ENCODE data around the gene RPS6KA2. TPM values are rescaled to one million over a fixed set of nuclear protein-coding genes. Genes with fewer than 3 reads are reported as not detected.
A peak's percentile ranks its signal among the peaks of the same experiment; 100 is the strongest.
"Not testable (repeated sequence)": the region's sequence is repeated elsewhere in the genome, so short reads cannot be mapped to it uniquely, and the experiment has no call there.

Gene RPS6KA2
- total RNA-seq, 2 donors from 2014 or later, result 78.6 to 131 TPM

- Histone ChIP-seq H3K27ac (peak overlapping the region in 1 of 2 donors; percentile 28), H3K27me3 (no peaks in the 10 kb centered on the region), H3K4me3 (no peak overlapping the region), H3K4me1 (peaks cover 0 to 43% of the 10 kb centered on the region in 2 donors), H3K9me3 (no peaks in the 10 kb centered on the region), H3K36me3 (peaks cover 36% of the 10 kb centered on the region)
- DNase-seq (ENCODE audit: low spot score), result no peak
- TF ChIP-seq CTCF (IDR thresholded peaks at IDR 0.05), result no peak
Observed at GRCh38 chr6:166366921-166367320, 260.1 kb downstream of the RPS6KA2 start.

GRCh38 chr6:166365806-166366205 lies 261.2 kb downstream of the RPS6KA2 start:
- H3K27ac ChIP-seq, result peak overlapping the region; percentile 67 to 78
- TF ChIP-seq CTCF (IDR thresholded peaks at IDR 0.05), result no peak
- H3K9me3 ChIP-seq, result no peaks in the 10 kb centered on the region
- H3K27me3 ChIP-seq, result no peaks in the 10 kb centered on the region
- DNase-seq (ENCODE audit: low spot score), result no peak
- H3K4me1 ChIP-seq, result peaks cover 0 to 43% of the 10 kb centered on the region in 2 donors
- no peak overlapping the region for H3K4me3 ChIP-seq
- H3K36me3 ChIP-seq, result peaks cover 36% of the 10 kb centered on the region

- Histone ChIP-seq H3K27me3 (no peaks in the 10 kb centered on the region), H3K4me3 (no peak overlapping the region), H3K27ac (peak overlapping the region; percentile 67 to 78), H3K36me3 (peaks cover 36% of the 10 kb centered on the region), H3K9me3 (no peaks in the 10 kb centered on the region), H3K4me1 (peaks cover 0 to 43% of the 10 kb centered on the region in 2 donors)
- TF ChIP-seq CTCF (IDR thresholded peaks at IDR 0.05), result no peak
- no peak for DNase-seq (ENCODE audit: low spot score)
Observed at GRCh38 chr6:166365221-166365620, 261.8 kb downstream of the RPS6KA2 start.

- H3K27me3 ChIP-seq, result no peaks in the 10 kb centered on the region
- H3K9me3 ChIP-seq, result no peaks in the 10 kb centered on the region
- DNase-seq (ENCODE audit: low spot score), result no peak
- peaks cover 0 to 39% of the 10 kb centered on the region in 2 donors for H3K4me1 ChIP-seq
- TF ChIP-seq CTCF (IDR thresholded peaks at IDR 0.05), result no peak
- H3K27ac ChIP-seq, result peak overlapping the region; percentile 67 to 78
- H3K4me3 ChIP-seq, result no peak overlapping the region
- H3K36me3 ChIP-seq, result peaks cover 36% of the 10 kb centered on the region
Observed at GRCh38 chr6:166364456-166364855, 262.6 kb downstream of the RPS6KA2 start.

- H3K27me3 ChIP-seq; H3K9me3 ChIP-seq; H3K27ac ChIP-seq; DNase-seq (ENCODE audit: low spot score); H3K4me3 ChIP-seq: not testable (repeated sequence)
- Histone ChIP-seq H3K36me3 (peaks cover 31% of the 10 kb centered on the region), H3K4me1 (peaks cover 0 to 39% of the 10 kb centered on the region in 2 donors)
Observed at GRCh38 chr6:166362427-166362826, 264.6 kb downstream of the RPS6KA2 start.

GRCh38 chr6:166361077-166361429 lies 266.0 kb downstream of the RPS6KA2 start:
- DNase-seq (ENCODE audit: low spot score), result no peak
- no peak for TF ChIP-seq CTCF (IDR thresholded peaks at IDR 0.05)

More at GRCh38 chr6:166361077-166361429, 266.0 kb downstream of the RPS6KA2 start:
- peaks cover 0 to 30% of the 10 kb centered on the region in 2 donors for H3K4me1 ChIP-seq
- peaks cover 22% of the 10 kb centered on the region for H3K36me3 ChIP-seq
- no peaks in the 10 kb centered on the region for H3K9me3 ChIP-seq
- no peaks in the 10 kb centered on the region for H3K27me3 ChIP-seq
- no peak overlapping the region for H3K27ac ChIP-seq
- no peak overlapping the region for H3K4me3 ChIP-seq

All from right atrium auricular region (tissue), 2 donors.